H9 (cell line): ENCODE results near the gene DIS3. TPM values are rescaled to one million over a fixed set of nuclear protein-coding genes. Genes with fewer than 3 reads are reported as not detected.
A peak's percentile ranks its signal among the peaks of the same experiment; 100 is the strongest.

Experiments used
- DNase-seq: peaks from one replicate; pipeline ENCODE4 v3.0.0-alpha.2; 2017
- H2AFZ ChIP-seq: one replicate; pipeline ENCODE4 v1.6.1; 2013; ENCODE audit warnings: mild to moderate bottlenecking, low read length, control low read depth, moderate library complexity
- H2AK5ac ChIP-seq: 2 replicates; pipeline ENCODE4 v1.6.1; 2013; ENCODE audit warnings: low read length, control low read depth, mixed read lengths; ENCODE audit not compliant: insufficient read length
- H2BK120ac ChIP-seq: one replicate; pipeline ENCODE4 v1.6.1; 2013; ENCODE audit warnings: low read depth, mild to moderate bottlenecking, low read length, control low read depth, inconsistent platforms; ENCODE audit not compliant: poor library complexity, severe bottlenecking
- H2BK12ac ChIP-seq: 2 replicates; pipeline ENCODE4 v1.6.1; 2013; ENCODE audit warnings: low read length, control low read depth, mixed read lengths, low read depth; ENCODE audit not compliant: insufficient read length
- H2BK15ac ChIP-seq: 2 replicates; pipeline ENCODE4 v1.6.1; 2013; ENCODE audit warnings: low read depth, low read length, control low read depth
- H2BK20ac ChIP-seq: one replicate; pipeline ENCODE4 v1.6.1; 2013; ENCODE audit warnings: low read depth, mild to moderate bottlenecking, low read length, control low read depth, inconsistent platforms; ENCODE audit not compliant: poor library complexity, severe bottlenecking
- H2BK5ac ChIP-seq: 2 replicates; pipeline ENCODE4 v1.6.1; 2013; ENCODE audit warnings: low read length, control low read depth, mixed read lengths; ENCODE audit not compliant: insufficient read length
- H3K14ac ChIP-seq: 2 replicates; pipeline ENCODE4 v1.6.1; 2013; ENCODE audit warnings: low read length, control low read depth; ENCODE audit not compliant: insufficient read depth
- H3K18ac ChIP-seq: 2 replicates; pipeline ENCODE4 v1.6.1; 2013; ENCODE audit warnings: low read depth, mild to moderate bottlenecking, mixed read lengths, low read length, control low read depth; ENCODE audit not compliant: insufficient read length
- H3K23ac ChIP-seq: 2 replicates; pipeline ENCODE4 v1.6.1; 2013; ENCODE audit warnings: low read length, control low read depth, mixed read lengths, low read depth; ENCODE audit not compliant: insufficient read length
- H3K23me2 ChIP-seq: 2 replicates; pipeline ENCODE4 v1.6.1; 2013; ENCODE audit warnings: low read depth, mild to moderate bottlenecking, mixed read lengths, low read length, control low read depth; ENCODE audit not compliant: insufficient read length, poor library complexity, severe bottlenecking
- H3K27ac ChIP-seq: 2 replicates; pipeline ENCODE4 v1.5.1; 2013; ENCODE audit warnings: low read length, control low read depth, mixed read lengths, low read depth; ENCODE audit not compliant: insufficient read length
- H3K27me3 ChIP-seq: 2 replicates; pipeline ENCODE4 v1.6.1; 2013; ENCODE audit warnings: low read length, control low read depth, inconsistent platforms; ENCODE audit not compliant: insufficient read depth
- H3K4ac ChIP-seq: 2 replicates; pipeline ENCODE4 v1.6.1; 2013; ENCODE audit warnings: low read depth, mild to moderate bottlenecking, control low read depth, inconsistent platforms, low read length, moderate library complexity
- H3K4me1 ChIP-seq: 2 replicates; pipeline ENCODE4 v1.6.1; 2013; ENCODE audit warnings: low read length, control low read depth, inconsistent platforms; ENCODE audit not compliant: insufficient read depth
- H3K4me2 ChIP-seq: 2 replicates; pipeline ENCODE4 v1.6.1; 2013; ENCODE audit warnings: low read length, control low read depth, mixed read lengths; ENCODE audit not compliant: insufficient read length, insufficient read depth
- H3K56ac ChIP-seq: 2 replicates; pipeline ENCODE4 v1.6.1; 2013; ENCODE audit warnings: low read depth, mild to moderate bottlenecking, mixed read lengths, low read length, control low read depth; ENCODE audit not compliant: insufficient read length
- H3K79me1 ChIP-seq: 2 replicates; pipeline ENCODE4 v1.6.1; 2013; ENCODE audit warnings: low read depth, mild to moderate bottlenecking, moderate library complexity, low read length, control low read depth, inconsistent platforms; ENCODE audit not compliant: insufficient read depth, poor library complexity, severe bottlenecking
- H3K79me2 ChIP-seq: 2 replicates; pipeline ENCODE4 v1.6.1; 2013; ENCODE audit warnings: low read length, control low read depth, inconsistent platforms; ENCODE audit not compliant: insufficient read depth
- H3K9ac ChIP-seq: 2 replicates; pipeline ENCODE4 v1.6.1; 2013; ENCODE audit warnings: low read length, control low read depth, mixed read lengths; ENCODE audit not compliant: insufficient read length; ENCODE audit errors: extremely low read depth
- H3K9me3 ChIP-seq: one replicate; pipeline ENCODE4 v1.6.1; 2013; ENCODE audit warnings: low read depth, low read length, inconsistent platforms; ENCODE audit not compliant: control insufficient read depth
- H3T11ph ChIP-seq: one replicate; pipeline ENCODE4 v1.6.1; 2013; ENCODE audit warnings: mild to moderate bottlenecking, low read length, control low read depth, inconsistent platforms
- H4K20me1 ChIP-seq: one replicate; pipeline ENCODE4 v1.6.1; 2013; ENCODE audit not compliant: control insufficient read depth, insufficient read length, insufficient read depth
- H4K5ac ChIP-seq: 2 replicates; pipeline ENCODE4 v1.6.1; 2013; ENCODE audit warnings: low read depth, mild to moderate bottlenecking, mixed read lengths, low read length, control low read depth; ENCODE audit not compliant: insufficient read length
- H4K8ac ChIP-seq: replicated peaks from 2 replicates; pipeline ENCODE4 v1.6.1; 2013; ENCODE audit warnings: low read length, control low read depth, mixed read lengths, low read depth; ENCODE audit not compliant: insufficient read length
- H4K91ac ChIP-seq: 2 replicates; pipeline ENCODE4 v1.6.1; 2013; ENCODE audit warnings: low read depth, mild to moderate bottlenecking, moderate library complexity, mixed read lengths, low read length, control low read depth; ENCODE audit not compliant: insufficient read length
- H3K27ac Mint-ChIP-seq, 3 experiments: 2 replicates in 2 of 3; 3 replicates in 1 of 3; pipeline ENCODE4 v1.8.0; 2020 to 2021; ENCODE audit warnings: mixed read lengths in 3 of 3, mild to moderate bottlenecking in 1 of 3, moderate library complexity in 1 of 3
- H3K27me3 Mint-ChIP-seq: 2 replicates; pipeline ENCODE4 v1.8.0; 2021; ENCODE audit warnings: low read depth, mild to moderate bottlenecking, moderate library complexity, mixed read lengths
- H3K36me3 Mint-ChIP-seq, 3 experiments: 2 replicates in 2 of 3; 3 replicates in 1 of 3; pipeline ENCODE4 v1.8.0; 2020 to 2021; ENCODE audit warnings: low read depth in 3 of 3, mixed read lengths in 3 of 3; ENCODE audit not compliant: insufficient read depth in 1 of 3
- H3K4me1 Mint-ChIP-seq, 2 experiments: 2 replicates each; pipeline ENCODE4 v1.8.0; 2020; ENCODE audit warnings: mixed read lengths in 2 of 2
- H3K4me3 Mint-ChIP-seq, 2 experiments: 2 replicates in 1 of 2; 3 replicates in 1 of 2; pipeline ENCODE4 v1.8.0; 2020 to 2021; ENCODE audit warnings: mild to moderate bottlenecking in 2 of 2, mixed read lengths in 2 of 2, moderate library complexity in 1 of 2
- H3K9me3 Mint-ChIP-seq, 2 experiments: 2 replicates in 1 of 2; 3 replicates in 1 of 2; pipeline ENCODE4 v1.8.0; 2020; ENCODE audit warnings: mild to moderate bottlenecking in 2 of 2, mixed read lengths in 2 of 2, moderate library complexity in 1 of 2
- CTCF ChIP-seq: fragments of 200-600 bp; sonication (generic); conservative IDR thresholded peaks from 3 replicates; pipeline ENCODE4 v1.8.0; 2021; ENCODE audit warnings: antibody characterized with exemption, mild to moderate bottlenecking
- WGBS: extraction: QIAGEN DNeasy Blood & Tissue Kit; methylation state at CpG from one replicate; pipeline ENCODE4 v1.1.7; 2013; ENCODE audit warnings: missing lambda C conversion rate, low lambda C conversion rate, mixed read lengths; ENCODE audit not compliant: insufficient read length; ENCODE audit errors: extremely low coverage; 5-methylcytosine and 5-hydroxymethylcytosine counted together
- total RNA-seq: library from RNA; stranded (reverse); gene quantifications from 2 replicates; pipeline ENCODE4 v1.2.1, GENCODE V29; 2021

DIS3 gene
- total RNA-seq, 1 experiment from 2014 or later, result 47.3 TPM

- no peaks in the 10 kb centered on the region for H3K9me3 ChIP-seq
- no peak overlapping the region for H2BK5ac ChIP-seq
- no peak overlapping the region for H3K14ac ChIP-seq
- no peak overlapping the region for H4K5ac ChIP-seq
- H3K27ac Mint-ChIP-seq, result peak overlapping the region in 2 of 3 experiments; percentile 57 to 94; a peak in 5 of 7 replicates
- no peak overlapping the region for H4K91ac ChIP-seq
- peaks cover 13% of the 10 kb centered on the region; the same call in 1 of the 2 replicates for H3K79me2 ChIP-seq
- H3K4ac ChIP-seq, result no peak overlapping the region
- H3K36me3 Mint-ChIP-seq, result peaks cover 14 to 31% (median 30%) of the 10 kb centered on the region in 3 experiments; a peak in 6 of 7 replicates
- H2AFZ ChIP-seq, result no peak overlapping the region
- no peak for DNase-seq
- H3K27me3 Mint-ChIP-seq, result no peaks in the 10 kb centered on the region
- WGBS, result no CpG with 5 or more reads among the region's 3 CpGs
- peak overlapping the region; percentile 90 to 96 for H3K4me3 Mint-ChIP-seq
- no peaks in the 10 kb centered on the region for H3K27me3 ChIP-seq
- H3K56ac ChIP-seq, result no peak overlapping the region
- H3K4me1 ChIP-seq, result no peaks in the 10 kb centered on the region
- peak overlapping the region; percentile 63 for H3K9ac ChIP-seq
- no peak overlapping the region for H4K8ac ChIP-seq
- TF ChIP-seq CTCF, result no peak
- no peaks in the 10 kb centered on the region for H3K9me3 Mint-ChIP-seq
- H2BK15ac ChIP-seq, result no peak overlapping the region
- no peak overlapping the region for H2BK20ac ChIP-seq
- H3K23ac ChIP-seq, result no peak overlapping the region
- H3T11ph ChIP-seq, result no peak overlapping the region
- H3K18ac ChIP-seq, result no peak overlapping the region
- no peak overlapping the region for H2AK5ac ChIP-seq
- peaks cover 10% of the 10 kb centered on the region for H3K23me2 ChIP-seq
- H2BK12ac ChIP-seq, result no peak overlapping the region
- H3K27ac ChIP-seq, result no peak overlapping the region
- peaks cover 9 to 11% of the 10 kb centered on the region in 2 experiments for H3K4me1 Mint-ChIP-seq
- no peaks in the 10 kb centered on the region for H3K79me1 ChIP-seq
- H3K4me2 ChIP-seq, result peak overlapping the region; percentile 94
- no peaks in the 10 kb centered on the region for H4K20me1 ChIP-seq
- H2BK120ac ChIP-seq, result no peak overlapping the region
These were observed 53.5 kb downstream of the DIS3 start for GRCh38 chr13:72728290-72728605.
